Measurements from ENCODE around the gene FAM174B.
A peak's percentile ranks its signal among the peaks of the same experiment; 100 is the strongest.

The FAM174B gene

DNA sequence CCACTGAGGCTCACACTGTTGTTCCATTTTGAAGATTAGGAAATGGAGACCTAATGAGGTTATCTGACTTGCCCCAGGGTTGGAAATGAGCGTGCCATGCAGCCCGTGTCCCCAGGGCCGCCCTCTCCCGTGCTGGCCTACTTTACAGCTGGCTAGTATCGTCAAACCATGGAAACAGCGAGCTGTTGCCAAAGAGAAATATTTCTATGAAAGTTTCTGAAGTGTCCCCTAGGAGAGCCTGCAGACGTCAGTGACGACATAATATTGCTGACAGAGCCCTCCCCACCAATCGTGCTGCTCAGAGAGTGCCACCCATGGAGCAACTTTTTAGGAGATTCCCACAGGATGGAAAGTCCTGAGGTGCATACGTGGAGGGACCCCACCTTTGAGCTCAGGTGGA lies 11.2 kb upstream of the FAM174B start:
- TF ChIP-seq, protein P1, sequence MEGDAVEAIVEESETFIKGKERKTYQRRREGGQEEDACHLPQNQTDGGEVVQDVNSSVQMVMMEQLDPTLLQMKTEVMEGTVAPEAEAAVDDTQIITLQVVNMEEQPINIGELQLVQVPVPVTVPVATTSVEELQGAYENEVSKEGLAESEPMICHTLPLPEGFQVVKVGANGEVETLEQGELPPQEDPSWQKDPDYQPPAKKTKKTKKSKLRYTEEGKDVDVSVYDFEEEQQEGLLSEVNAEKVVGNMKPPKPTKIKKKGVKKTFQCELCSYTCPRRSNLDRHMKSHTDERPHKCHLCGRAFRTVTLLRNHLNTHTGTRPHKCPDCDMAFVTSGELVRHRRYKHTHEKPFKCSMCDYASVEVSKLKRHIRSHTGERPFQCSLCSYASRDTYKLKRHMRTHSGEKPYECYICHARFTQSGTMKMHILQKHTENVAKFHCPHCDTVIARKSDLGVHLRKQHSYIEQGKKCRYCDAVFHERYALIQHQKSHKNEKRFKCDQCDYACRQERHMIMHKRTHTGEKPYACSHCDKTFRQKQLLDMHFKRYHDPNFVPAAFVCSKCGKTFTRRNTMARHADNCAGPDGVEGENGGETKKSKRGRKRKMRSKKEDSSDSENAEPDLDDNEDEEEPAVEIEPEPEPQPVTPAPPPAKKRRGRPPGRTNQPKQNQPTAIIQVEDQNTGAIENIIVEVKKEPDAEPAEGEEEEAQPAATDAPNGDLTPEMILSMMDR (IDR thresholded peaks at IDR 0.05; ENCODE audit: low read length, missing control alignments), result no peak
- DNase-seq (ENCODE audit: low read depth), result peak; percentile 43
- no peak overlapping the region for H3K4me3 ChIP-seq (replicated peaks; ENCODE audit: low read depth, low read length)

DNA sequence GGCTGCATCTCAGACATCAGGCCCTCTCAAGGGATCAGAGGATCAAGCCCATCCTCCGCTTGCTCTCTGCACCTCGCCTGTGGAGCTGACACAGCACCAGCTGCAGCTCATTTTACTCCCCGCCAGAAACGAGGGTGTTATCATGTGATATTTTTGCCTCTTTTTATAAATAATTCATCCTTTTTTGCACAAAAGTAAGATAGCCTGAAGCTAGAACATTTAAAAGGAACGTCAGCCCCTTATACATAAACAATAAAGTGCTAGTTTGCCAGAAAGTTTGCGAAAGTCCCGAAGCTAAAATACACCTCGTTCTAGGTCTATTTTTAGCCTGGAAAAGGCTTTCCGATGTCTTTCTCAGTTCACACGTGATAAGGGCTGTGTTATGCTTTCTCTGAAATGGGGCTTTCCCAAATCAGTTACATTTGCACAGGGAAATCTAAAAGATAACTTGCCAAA lies 9.6 kb upstream of the FAM174B start:
- peak; percentile 90 for DNase-seq (ENCODE audit: low read depth)
- TF ChIP-seq, protein P1 (IDR thresholded peaks at IDR 0.05; ENCODE audit: low read length, missing control alignments), result no peak
- H3K4me3 ChIP-seq (replicated peaks; ENCODE audit: low read depth, low read length), result no peak overlapping the region

DNA sequence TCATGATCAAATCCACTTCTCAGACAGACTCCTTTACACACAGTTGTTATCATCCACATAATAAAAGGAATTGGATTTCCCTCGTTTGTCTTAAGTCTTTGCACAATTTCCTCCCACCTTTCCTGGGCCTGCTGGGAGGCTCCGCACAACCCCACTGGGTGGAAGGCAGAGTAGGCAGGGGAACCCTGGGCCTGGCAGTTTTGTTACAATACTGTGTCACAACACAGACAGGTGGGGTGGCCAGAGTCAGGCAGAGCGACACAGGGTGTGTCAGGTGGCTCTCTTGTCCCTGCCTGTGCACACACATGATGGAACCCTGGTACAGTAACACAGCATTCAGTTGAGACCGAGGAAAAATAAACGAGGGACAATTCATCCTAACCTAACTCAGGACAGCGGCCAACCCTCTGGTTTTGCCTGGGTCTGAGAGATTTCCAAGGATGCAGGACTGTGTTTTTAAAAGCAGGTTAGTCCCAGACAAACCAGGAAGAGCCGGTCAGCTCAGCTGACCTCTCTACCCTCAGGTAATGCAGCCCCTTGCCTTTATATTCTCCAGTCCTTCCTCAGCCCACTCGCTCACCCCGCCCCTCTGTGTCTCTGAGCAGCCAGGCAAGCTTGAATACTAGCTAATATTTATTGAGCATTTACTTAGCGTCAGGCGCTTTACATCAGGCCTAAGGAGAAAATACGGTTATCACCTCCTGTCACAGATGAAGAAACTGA lies 8.8 kb upstream of the FAM174B start:
- no peak for DNase-seq (ENCODE audit: low read depth)
- no peak overlapping the region for H3K4me3 ChIP-seq (replicated peaks; ENCODE audit: low read depth, low read length)
- TF ChIP-seq, protein P1 (IDR thresholded peaks at IDR 0.05; ENCODE audit: low read length, missing control alignments), result no peak

DNA sequence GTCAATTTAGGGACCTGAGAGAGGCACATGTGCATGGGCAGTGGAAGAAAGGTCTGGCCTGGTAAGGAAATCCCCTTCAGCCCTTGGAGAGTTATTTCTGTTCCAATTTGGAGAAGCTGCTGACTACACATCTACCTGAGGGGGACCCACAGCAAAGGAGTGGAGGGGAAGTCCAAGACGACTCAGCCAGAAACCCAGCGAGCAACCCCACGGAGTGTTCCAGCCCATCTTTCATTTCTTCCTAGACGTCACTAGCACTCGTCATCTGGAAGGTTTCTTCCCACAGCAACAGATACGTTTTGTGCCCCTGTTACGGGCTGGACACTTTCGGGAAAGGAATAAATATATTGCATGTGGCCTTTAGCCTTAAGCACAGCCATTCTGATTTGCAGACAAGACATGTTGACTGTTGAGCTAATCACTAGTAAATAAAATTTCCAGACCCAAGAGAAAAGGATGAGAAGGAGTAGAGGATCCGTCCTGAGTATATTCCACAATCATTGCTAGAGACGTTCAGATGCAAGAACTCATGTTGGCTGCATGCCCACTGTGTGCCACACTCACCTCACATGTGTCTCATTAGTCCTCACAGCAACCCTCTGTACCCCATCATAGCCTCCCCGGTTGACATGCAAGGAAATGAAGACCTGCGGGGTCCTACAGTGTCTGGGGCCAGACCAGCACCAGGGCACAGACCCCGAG lies 7.8 kb upstream of the FAM174B start:
- no peak for DNase-seq (ENCODE audit: low read depth)
- TF ChIP-seq, protein P1 (IDR thresholded peaks at IDR 0.05; ENCODE audit: low read length, missing control alignments), result no peak
- H3K4me3 ChIP-seq (replicated peaks; ENCODE audit: low read depth, low read length), result no peak overlapping the region

DNA sequence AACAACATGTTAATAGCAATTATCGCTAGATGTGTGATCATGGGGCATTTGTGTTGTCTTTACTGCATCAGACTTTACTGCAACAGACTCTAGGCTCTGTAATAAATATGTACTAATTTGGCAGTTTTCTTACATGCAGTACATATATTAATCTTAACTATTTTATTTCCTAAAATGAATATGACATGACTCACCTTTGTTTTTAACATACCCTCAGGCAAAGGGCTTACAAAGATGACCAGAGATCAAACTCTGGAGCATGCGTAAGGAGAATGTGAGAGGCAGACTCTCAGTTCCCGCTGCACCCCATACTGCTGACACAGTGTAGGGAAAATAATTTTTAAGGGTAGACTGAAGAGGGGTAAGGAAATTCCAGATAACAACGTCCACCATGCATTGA lies 7.2 kb upstream of the FAM174B start:
- DNase-seq (ENCODE audit: low read depth), result no peak
- no peak overlapping the region for H3K4me3 ChIP-seq (replicated peaks; ENCODE audit: low read depth, low read length)
- TF ChIP-seq, protein P1 (IDR thresholded peaks at IDR 0.05; ENCODE audit: low read length, missing control alignments), result no peak

DNA sequence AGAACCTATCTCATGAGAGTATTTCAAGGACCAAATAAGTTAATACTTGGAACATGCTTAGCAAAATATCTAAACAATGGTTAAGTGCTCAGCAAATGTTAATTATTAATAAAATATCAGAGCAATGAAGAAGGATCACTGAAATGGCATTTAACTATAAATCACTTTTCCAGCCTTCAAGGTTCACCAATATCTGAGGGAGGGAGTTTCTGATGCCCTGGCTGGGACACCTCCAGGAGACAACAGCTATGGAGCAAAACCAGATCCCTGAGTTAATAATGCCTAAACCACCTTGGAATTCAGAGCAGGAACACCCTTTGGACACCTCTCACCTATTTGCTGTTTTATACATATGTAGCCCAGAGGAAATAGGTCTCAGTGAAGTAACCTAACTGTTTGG lies 6.4 kb upstream of the FAM174B start:
- no peak for DNase-seq (ENCODE audit: low read depth)
- TF ChIP-seq, protein P1 (IDR thresholded peaks at IDR 0.05; ENCODE audit: low read length, missing control alignments), result no peak
- H3K4me3 ChIP-seq (replicated peaks; ENCODE audit: low read depth, low read length), result no peak overlapping the region

Data from fibroblast of pulmonary artery (primary cell).